Measurements from ENCODE around the gene C3orf20.

C3orf20 gene

GRCh38 chr3:14725564-14726440, 50.9 kb downstream of the C3orf20 start:
- ATAC-seq = no peak
- TF ChIP-seq ZFP30 (CRISPR knock-in tag; IDR thresholded peaks at IDR 0.05) = no peak

GRCh38 chr3:14726441-14726780, 51.5 kb downstream of the C3orf20 start:
- TF ChIP-seq ZNF8 (CRISPR knock-in tag; IDR thresholded peaks at IDR 0.05) (no peak), ZFP3 (CRISPR knock-in tag; IDR thresholded peaks at IDR 0.05) (no peak), ESRRG (CRISPR knock-in tag; IDR thresholded peaks at IDR 0.05) (no peak), TSHZ2 (CRISPR knock-in tag; IDR thresholded peaks at IDR 0.05) (no peak), PATZ1 (CRISPR knock-in tag; IDR thresholded peaks at IDR 0.05; ENCODE audit: borderline replicate concordance) (no peak), GLIS3 (CRISPR knock-in tag; IDR thresholded peaks at IDR 0.05) (no peak), PPARA (CRISPR knock-in tag; IDR thresholded peaks at IDR 0.05; ENCODE audit: borderline replicate concordance) (no peak)
- no peak for ATAC-seq

- no peak for TF ChIP-seq CSDC2 (CRISPR knock-in tag; IDR thresholded peaks at IDR 0.05)
- TF ChIP-seq ARNTL (CRISPR knock-in tag; IDR thresholded peaks at IDR 0.05; ENCODE audit: borderline replicate concordance, low read depth) = no peak
- no peak for TF ChIP-seq TSHZ2 (CRISPR knock-in tag; IDR thresholded peaks at IDR 0.05)
- no peak for TF ChIP-seq POU6F1 (CRISPR knock-in tag; IDR thresholded peaks at IDR 0.05; ENCODE audit: borderline replicate concordance, low read depth)
- no peak for TF ChIP-seq ZNF8 (CRISPR knock-in tag; IDR thresholded peaks at IDR 0.05)
- no peak for TF ChIP-seq ZNF565 (CRISPR knock-in tag; conservative IDR thresholded peaks at IDR 0.05; ENCODE audit: low read depth)
- no peak for TF ChIP-seq CSRNP3 (CRISPR knock-in tag; IDR thresholded peaks at IDR 0.05)
- no peak for TF ChIP-seq SNAI2 (CRISPR knock-in tag; IDR thresholded peaks at IDR 0.05)
- TF ChIP-seq ISL1 (CRISPR knock-in tag; IDR thresholded peaks at IDR 0.05) = no peak
- no peak for TF ChIP-seq ZC3H10 (CRISPR knock-in tag; IDR thresholded peaks at IDR 0.05)
- TF ChIP-seq OSR1 (CRISPR knock-in tag; IDR thresholded peaks at IDR 0.05) = no peak
- TF ChIP-seq PATZ1 (CRISPR knock-in tag; IDR thresholded peaks at IDR 0.05; ENCODE audit: borderline replicate concordance) = no peak
- no peak for TF ChIP-seq ZFP30 (CRISPR knock-in tag; IDR thresholded peaks at IDR 0.05)
- no peak for TF ChIP-seq PPARA (CRISPR knock-in tag; IDR thresholded peaks at IDR 0.05; ENCODE audit: borderline replicate concordance)
- no peak for TF ChIP-seq TCF4 (CRISPR knock-in tag; IDR thresholded peaks at IDR 0.05; ENCODE audit: borderline replicate concordance)
- no peak for TF ChIP-seq TOX (CRISPR knock-in tag; IDR thresholded peaks at IDR 0.05; ENCODE audit: borderline replicate concordance)
- TF ChIP-seq ZNF70 (CRISPR knock-in tag; IDR thresholded peaks at IDR 0.05) = no peak
- TF ChIP-seq ESRRG (CRISPR knock-in tag; IDR thresholded peaks at IDR 0.05) = no peak
- no peak for TF ChIP-seq GLIS3 (CRISPR knock-in tag; IDR thresholded peaks at IDR 0.05)
- no peak for ATAC-seq
Measured at GRCh38 chr3:14728113-14728512, 53.2 kb downstream of the C3orf20 start.
